GM21619 (cell line): ENCODE data around the gene TP53TG5.
A peak's percentile ranks its signal among the peaks of the same experiment; 100 is the strongest.

Experiments
- ATAC-seq: cut with Tn5 transposase; IDR thresholded peaks from one replicate; pipeline ENCODE4 v1.9.1; 2021; ENCODE audit not compliant: unreplicated experiment

TP53TG5 gene

GRCh38 chr20:45405571-45406259 lies 27.6 kb upstream of the TP53TG5 start:
- no peak for ATAC-seq

GRCh38 chr20:45404438-45404837 lies 26.3 kb upstream of the TP53TG5 start:
- ATAC-seq, result no peak

GRCh38 chr20:45402946-45403345 lies 24.8 kb upstream of the TP53TG5 start:
- no peak for ATAC-seq

- no peak for ATAC-seq
These were observed 22.4 kb upstream of the TP53TG5 start for GRCh38 chr20:45400346-45401031.

- ATAC-seq, result no peak
These were observed 20.9 kb upstream of the TP53TG5 start for GRCh38 chr20:45399018-45399417.

GRCh38 chr20:45395114-45395415 lies 16.9 kb upstream of the TP53TG5 start:
- ATAC-seq, result no peak

GRCh38 chr20:45394221-45395113 lies 16.3 kb upstream of the TP53TG5 start:
- ATAC-seq, result no peak

GRCh38 chr20:45392733-45393132 lies 14.6 kb upstream of the TP53TG5 start:
- ATAC-seq, result no peak

- ATAC-seq, result no peak
These were observed 13.4 kb upstream of the TP53TG5 start for GRCh38 chr20:45391559-45391958.

- no peak for ATAC-seq
These were observed 12.8 kb upstream of the TP53TG5 start for GRCh38 chr20:45390931-45391330.

GRCh38 chr20:45387274-45387673 lies 9.1 kb upstream of the TP53TG5 start:
- ATAC-seq, result no peak

GRCh38 chr20:45377269-45377668 lies 856 bp downstream of the TP53TG5 start:
- ATAC-seq, result no peak

- no peak for ATAC-seq
These were observed 3.2 kb downstream of the TP53TG5 start for GRCh38 chr20:45374966-45375365.

GRCh38 chr20:45374101-45374467 lies 4.0 kb downstream of the TP53TG5 start:
- no peak for ATAC-seq

- peak; percentile 61 for ATAC-seq
These were observed 4.6 kb downstream of the TP53TG5 start for GRCh38 chr20:45373353-45374100.

- ATAC-seq, result no peak
These were observed 5.3 kb downstream of the TP53TG5 start for GRCh38 chr20:45372646-45373352.

GRCh38 chr20:45372241-45372640 lies 5.9 kb downstream of the TP53TG5 start:
- ATAC-seq, result no peak

GRCh38 chr20:45370571-45371160 lies 7.5 kb downstream of the TP53TG5 start:
- no peak for ATAC-seq

- peak; percentile 73 for ATAC-seq
These were observed 9.7 kb downstream of the TP53TG5 start for GRCh38 chr20:45368221-45368980.
